PFSK-1 (cell line): Measurements from ENCODE around the gene COA3.

Experiments used
- FOXP2 ChIP-seq: optimal IDR thresholded peaks from 2 replicates; pipeline ENCODE3; 2011; ENCODE audit warnings: borderline replicate concordance, control low read depth, inconsistent platforms; ENCODE audit not compliant: insufficient read depth; ENCODE audit errors: extremely low read length, extremely low read depth
- POLR2AphosphoS5 ChIP-seq: IDR thresholded peaks from 2 replicates; pipeline ENCODE4 v1.6.1; 2012; ENCODE audit warnings: low read depth, mild to moderate bottlenecking, control low read depth, low read length, moderate library complexity
- SIN3A ChIP-seq: IDR thresholded peaks from 2 replicates; pipeline ENCODE4 v1.6.1; 2012; ENCODE audit warnings: mild to moderate bottlenecking, low read length, moderate library complexity, borderline replicate concordance; ENCODE audit not compliant: insufficient read depth
- TAF1 ChIP-seq: IDR thresholded peaks from 2 replicates; pipeline ENCODE4 v1.6.1; 2012; ENCODE audit warnings: low read length, control low read depth, borderline replicate concordance; ENCODE audit not compliant: insufficient read depth
- TF ChIP-seq, protein P1 (sequence below), 2 experiments: IDR thresholded peaks; 2 replicates each; pipeline versions ENCODE4 v1.6.1 to v1.8.0; 2011 to 2012; ENCODE audit warnings: low read depth in 2 of 2, low read length in 2 of 2, control low read depth in 1 of 2, inconsistent platforms in 1 of 2, mild to moderate bottlenecking in 1 of 2, moderate library complexity in 1 of 2; ENCODE audit not compliant: insufficient read depth in 1 of 2

The COA3 gene

DNA sequence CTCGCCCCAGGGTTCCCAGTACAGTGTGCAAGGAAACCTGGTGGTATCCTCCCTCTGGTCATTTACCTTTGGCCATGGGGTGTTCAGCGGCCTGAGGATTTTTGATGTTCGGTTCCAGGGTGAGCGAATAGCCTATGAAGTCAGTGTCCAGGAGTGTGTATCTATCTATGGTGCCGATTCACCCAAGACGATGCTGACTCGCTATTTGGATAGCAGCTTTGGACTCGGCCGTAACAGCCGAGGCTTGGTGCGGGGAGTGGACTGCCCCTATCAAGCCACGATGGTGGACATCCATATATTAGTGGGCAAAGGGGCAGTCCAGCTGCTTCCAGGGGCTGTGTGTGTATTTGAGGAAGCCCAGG, 47.0 kb upstream of the COA3 start:
- TF ChIP-seq SIN3A: no peak
- TF ChIP-seq FOXP2: no peak
- TF ChIP-seq, protein P1, sequence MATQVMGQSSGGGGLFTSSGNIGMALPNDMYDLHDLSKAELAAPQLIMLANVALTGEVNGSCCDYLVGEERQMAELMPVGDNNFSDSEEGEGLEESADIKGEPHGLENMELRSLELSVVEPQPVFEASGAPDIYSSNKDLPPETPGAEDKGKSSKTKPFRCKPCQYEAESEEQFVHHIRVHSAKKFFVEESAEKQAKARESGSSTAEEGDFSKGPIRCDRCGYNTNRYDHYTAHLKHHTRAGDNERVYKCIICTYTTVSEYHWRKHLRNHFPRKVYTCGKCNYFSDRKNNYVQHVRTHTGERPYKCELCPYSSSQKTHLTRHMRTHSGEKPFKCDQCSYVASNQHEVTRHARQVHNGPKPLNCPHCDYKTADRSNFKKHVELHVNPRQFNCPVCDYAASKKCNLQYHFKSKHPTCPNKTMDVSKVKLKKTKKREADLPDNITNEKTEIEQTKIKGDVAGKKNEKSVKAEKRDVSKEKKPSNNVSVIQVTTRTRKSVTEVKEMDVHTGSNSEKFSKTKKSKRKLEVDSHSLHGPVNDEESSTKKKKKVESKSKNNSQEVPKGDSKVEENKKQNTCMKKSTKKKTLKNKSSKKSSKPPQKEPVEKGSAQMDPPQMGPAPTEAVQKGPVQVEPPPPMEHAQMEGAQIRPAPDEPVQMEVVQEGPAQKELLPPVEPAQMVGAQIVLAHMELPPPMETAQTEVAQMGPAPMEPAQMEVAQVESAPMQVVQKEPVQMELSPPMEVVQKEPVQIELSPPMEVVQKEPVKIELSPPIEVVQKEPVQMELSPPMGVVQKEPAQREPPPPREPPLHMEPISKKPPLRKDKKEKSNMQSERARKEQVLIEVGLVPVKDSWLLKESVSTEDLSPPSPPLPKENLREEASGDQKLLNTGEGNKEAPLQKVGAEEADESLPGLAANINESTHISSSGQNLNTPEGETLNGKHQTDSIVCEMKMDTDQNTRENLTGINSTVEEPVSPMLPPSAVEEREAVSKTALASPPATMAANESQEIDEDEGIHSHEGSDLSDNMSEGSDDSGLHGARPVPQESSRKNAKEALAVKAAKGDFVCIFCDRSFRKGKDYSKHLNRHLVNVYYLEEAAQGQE (IDR thresholded peaks at IDR 0.05; ENCODE audit: insufficient read depth in 1 of 2, low read depth in 2 of 2, low read length in 2 of 2): no peak
- no peak for TF ChIP-seq POLR2AphosphoS5
- no peak for TF ChIP-seq TAF1

GRCh38 chr17:42844761-42845555, 46.5 kb upstream of the COA3 start:
- TF ChIP-seq TAF1: no peak
- TF ChIP-seq, protein P1 (IDR thresholded peaks at IDR 0.05; ENCODE audit: insufficient read depth in 1 of 2, low read depth in 2 of 2, low read length in 2 of 2): no peak
- TF ChIP-seq POLR2AphosphoS5: no peak
- no peak for TF ChIP-seq SIN3A
- TF ChIP-seq FOXP2: no peak

DNA sequence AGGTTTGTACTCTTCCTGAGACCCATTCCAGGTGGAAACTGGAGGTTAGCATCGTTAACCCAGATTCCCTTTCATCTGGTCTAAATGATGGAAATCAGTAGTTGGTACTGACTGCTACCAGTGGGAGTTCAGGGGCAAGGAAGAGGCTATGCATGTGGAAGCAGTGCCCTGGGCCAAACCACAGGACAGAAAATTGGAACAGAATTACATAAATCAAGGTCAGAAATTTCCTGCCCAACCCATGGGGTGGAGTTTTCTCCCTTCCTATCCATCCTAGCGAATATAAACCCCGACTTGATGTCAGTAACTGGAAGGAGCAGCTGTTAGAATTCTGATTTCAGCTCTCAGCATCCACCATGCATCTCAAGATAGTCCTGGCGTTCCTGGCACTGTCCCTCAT, 45.8 kb upstream of the COA3 start, which contains the start of gene AOC2:
Gene AOC2, plus strand, starts transcription at position 310 of the 400 bp plus-strand sequence. Its CDS starts 47 bp downstream, at position 357.
- TF ChIP-seq FOXP2: no peak
- TF ChIP-seq TAF1: no peak
- no peak for TF ChIP-seq SIN3A
- TF ChIP-seq POLR2AphosphoS5: no peak; the same call in none of the 2 replicates
- TF ChIP-seq, protein P1 (IDR thresholded peaks at IDR 0.05; ENCODE audit: insufficient read depth in 1 of 2, low read depth in 2 of 2, low read length in 2 of 2): no peak

GRCh38 chr17:42843358-42843934, 44.9 kb upstream of the COA3 start:
- TF ChIP-seq FOXP2: no peak
- TF ChIP-seq SIN3A: no peak
- TF ChIP-seq POLR2AphosphoS5: no peak
- TF ChIP-seq, protein P1 (IDR thresholded peaks at IDR 0.05; ENCODE audit: insufficient read depth in 1 of 2, low read depth in 2 of 2, low read length in 2 of 2): no peak
- TF ChIP-seq TAF1: no peak
